CD4-positive, alpha-beta T cell treated with Interleukin-1 beta for 1 hour (primary cell): Measurements from ENCODE around the gene ERBB4.
"Not testable (repeated sequence)": the region's sequence is repeated elsewhere in the genome, so short reads cannot be mapped to it uniquely, and the experiment has no call there.

Experiments
- DNase-seq, 2 donors: peaks; one replicate each; pipeline ENCODE4 v3.0.0-alpha.2; 2020 to 2022

ERBB4 gene

DNA sequence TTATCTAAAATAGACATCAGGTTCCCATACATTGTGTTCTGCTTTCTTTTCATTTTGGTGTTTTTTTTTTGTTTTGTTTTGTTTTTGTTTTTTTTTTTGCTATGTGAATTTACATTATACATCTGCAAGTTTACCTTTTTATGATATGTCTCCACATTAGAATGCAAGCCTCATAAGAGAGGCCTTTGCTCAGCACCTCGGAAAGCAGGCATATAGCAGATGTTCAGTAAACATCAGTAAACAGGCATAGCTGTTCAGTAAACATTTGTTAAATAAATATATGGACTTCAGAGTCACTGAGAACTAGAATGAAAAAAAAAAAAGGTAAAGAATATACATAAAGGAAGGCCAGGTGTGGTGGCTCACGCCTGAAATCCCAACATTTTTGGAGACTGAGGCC lies 405.3 kb downstream of the ERBB4 start:
- no peak for DNase-seq

DNA sequence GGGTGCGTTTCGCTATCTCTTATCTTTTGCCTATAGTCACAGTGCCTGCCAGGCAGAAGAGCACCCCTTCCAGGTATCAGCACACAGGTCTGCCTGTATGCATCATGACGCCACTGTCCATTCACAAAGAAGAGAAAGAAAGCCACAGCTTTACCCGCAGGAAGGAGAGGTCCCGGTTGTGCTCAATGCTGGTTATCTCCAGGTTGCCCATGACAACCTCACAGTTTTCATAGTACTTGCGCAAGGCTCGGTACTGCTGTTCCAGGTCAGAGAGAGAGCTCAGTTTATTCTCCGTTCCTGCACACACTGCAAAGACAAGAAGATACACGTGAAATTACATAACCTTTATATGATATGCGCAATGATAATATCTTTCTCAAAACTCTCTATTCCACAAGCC lies 414.0 kb downstream of the ERBB4 start:
- DNase-seq = no peak

DNA sequence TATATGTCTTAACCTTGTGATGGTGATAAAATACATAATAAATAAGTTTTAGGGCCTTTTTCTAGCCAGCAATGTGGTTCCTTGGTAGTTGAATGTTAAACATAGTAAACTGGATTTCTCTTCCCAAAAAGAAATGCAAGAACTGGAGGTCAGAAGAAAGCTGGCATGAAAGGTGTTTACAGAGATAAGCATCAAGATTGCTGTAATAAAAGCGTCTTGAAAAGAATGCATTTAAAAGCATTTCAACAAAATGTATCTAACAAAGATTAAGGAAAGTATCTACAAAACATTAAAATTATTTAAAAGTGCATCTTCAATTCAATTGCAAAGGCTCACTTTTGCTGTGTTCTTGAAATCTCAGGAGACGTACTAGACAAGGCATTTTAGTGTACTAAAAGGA lies 419.0 kb downstream of the ERBB4 start:
- DNase-seq = no peak

DNA sequence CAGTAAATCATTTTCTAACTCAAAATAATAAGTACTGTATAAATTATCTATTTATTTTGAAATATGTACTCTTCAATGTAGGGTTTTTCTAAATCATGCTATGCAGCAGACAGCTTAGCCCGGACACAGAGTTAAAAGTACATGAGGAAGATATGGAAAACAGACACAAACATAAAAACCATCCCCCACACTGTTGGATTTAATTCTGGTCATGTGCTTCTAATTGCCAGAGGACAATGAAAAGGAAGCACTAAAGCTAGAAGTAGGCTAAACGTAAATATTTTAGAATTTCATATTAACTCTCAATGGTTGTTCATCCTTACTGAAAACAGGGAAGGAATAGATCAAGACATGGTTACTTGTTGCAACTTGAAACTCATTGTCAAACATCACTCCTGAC lies 420.7 kb downstream of the ERBB4 start:
- DNase-seq = no peak

DNA sequence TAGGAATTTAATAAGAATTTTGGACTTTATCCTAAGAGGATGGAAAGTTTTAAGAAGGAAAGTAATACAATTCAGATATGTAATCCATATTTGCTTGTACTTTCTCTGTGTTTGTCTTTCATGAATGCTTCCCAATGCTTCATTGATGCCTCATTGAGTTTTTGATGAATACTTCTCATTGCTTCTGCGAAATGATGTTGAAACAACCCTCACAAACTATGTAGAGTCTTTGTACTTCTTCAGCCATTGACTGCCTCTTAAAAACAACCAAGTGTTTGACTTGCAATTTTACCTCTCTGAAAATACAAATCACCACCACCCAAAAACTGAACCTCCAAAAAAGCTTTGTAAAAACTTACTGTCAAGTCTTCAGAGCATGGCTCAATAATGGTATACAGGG lies 424.1 kb downstream of the ERBB4 start:
- DNase-seq = no peak

DNA sequence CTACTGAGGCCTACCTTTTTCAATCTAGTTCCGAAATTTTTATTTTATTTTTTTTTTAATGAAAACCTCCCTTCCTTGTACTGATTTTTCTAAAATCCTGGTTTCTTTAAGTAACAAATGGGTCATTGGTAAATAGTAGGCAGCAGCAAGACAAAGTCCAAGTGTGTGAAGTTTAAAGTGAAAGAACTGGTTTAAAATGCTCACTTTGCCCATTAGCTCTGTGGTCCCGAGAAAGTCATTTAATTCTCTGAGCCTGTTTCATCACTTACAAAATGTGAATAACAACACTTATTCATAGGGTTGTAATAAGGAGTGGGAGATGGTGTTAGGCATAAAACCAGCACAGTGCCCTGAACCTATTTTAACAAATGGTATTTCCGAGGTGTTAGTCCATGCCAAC lies 426.2 kb downstream of the ERBB4 start:
- no peak for DNase-seq

DNA sequence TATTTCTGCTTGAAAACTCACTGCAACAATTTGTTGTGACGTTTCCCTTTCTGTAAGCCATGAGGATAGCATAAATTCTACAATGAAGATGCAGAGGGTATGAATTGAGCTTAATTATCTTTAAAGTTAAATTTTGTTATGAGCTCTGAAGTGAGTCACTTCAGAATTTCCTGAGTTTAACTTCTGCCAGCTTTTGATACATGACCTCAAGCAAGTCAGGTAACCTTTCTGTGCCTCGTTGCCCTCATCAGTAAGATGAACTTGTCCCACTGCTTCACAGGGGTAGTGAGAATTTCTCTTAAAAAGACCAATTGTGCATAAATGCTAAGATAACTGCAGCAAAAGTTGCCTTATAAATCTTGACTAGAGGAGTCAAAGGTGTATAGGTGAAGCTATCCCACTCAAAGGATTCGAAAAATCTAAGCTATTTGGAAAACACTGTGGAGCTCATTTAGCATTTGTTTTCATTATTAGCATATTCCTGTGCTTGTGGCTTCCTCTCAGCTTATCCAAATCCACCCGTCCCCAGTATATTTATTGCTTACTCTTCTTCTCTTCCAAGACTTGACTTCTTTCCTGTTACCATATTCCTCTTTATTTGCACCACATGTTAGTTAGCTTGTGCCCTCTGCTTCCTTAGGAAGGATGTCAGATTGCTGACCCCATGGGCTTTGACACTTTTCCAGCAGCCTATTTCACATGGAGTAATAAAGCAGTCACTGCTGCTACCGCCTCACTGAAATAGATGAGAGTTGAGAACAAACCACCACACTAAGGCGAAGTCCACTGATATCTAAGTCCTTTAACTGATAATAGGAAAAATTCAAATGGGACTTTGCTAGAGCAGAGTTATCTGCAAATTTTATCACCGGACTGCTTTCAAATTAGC lies 428.6 kb downstream of the ERBB4 start:
- no peak for DNase-seq

DNA sequence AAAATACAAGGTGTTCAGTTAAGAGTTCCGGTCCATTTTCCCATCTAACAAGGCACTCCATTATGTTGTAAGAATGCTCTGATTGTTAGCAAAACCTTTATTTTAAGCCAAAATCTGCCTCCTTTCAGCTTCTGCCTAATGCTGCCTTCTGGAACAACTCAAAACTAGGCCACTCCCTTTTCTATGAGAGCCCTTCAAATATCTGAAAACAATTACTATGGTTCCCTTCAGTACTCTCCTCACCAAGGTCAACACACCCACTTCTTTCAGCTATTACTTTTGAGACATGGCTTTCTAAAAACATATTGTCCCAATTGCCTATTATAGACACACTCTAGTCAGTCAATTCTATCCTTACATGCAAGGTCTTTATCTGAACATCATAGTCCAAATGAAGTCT lies 429.4 kb downstream of the ERBB4 start:
- DNase-seq = no peak

DNA sequence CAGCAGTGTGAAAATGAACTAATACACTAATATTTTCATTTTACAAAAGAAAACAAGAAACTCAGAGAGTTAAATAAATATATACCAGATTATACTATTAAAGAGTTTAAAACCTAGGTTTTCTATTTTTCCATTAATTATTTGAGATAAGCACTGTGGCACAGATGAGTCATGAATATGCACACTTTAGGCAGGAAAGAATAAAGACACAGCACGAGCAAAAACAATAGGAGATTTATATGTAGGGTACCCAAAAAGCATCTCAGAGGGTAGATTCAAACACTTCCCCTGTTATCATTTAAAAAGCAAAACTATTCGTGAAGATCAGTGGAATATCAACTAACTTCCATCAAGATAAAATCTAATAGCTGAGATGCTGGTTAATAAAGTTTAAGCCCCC lies 430.6 kb downstream of the ERBB4 start:
- no peak for DNase-seq

DNA sequence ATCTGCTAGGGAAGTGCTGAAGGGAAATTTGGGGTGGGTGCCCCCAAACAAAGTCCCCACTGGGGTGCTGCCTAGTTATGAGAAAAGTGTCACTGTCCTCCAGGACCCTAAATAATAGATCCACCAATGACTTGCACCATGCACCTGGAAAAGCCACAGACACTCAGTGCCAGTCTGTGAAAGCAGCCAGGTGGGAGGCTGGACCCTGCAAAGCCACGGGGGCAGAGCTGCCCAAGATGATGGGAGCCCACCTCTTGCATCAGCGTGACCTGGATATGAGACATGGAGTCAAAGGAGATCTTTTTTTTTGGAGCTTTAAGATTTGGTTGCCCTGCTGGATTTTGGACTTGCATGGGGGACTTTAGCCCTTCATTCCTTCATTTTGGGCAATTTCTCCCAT lies 431.6 kb downstream of the ERBB4 start:
- no peak for DNase-seq

DNA sequence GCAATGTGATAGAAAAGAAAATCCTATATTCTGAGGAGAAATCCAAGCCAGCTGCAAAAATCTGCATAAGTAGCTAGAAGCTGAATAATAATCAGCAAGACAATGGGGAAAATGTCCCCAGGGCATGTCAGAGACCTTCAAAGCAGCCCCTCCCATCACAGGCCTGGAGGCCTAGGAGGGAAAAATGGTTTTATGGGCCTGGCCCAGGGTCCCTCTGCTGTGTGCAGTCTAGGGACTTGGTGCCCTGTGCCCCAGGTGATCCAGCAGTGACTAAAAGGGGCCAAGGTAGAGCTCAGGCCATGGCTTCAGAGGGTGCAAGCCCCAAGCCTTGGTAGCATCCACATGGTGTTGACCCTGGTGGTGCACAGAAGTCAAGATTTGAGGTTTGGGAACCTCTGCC lies 432.1 kb downstream of the ERBB4 start:
- DNase-seq = not testable (repeated sequence)

DNA sequence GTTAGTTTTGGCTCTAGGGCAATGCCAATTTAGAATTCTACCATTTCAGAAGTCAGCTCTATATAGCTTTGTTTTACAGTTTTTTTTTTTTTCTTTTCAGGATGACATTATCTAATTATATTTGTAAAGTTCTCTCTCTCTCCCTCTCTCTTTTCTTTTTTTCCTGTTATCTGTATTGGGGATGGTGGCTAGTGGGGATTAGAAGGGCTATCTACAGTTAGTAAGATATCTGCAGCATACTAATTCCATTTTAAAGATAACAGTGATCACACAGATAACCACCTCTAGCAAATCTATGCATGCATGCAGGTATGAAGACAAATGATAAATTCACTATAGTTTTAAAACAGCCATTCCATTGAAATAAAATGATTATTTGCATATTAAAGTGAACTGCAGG lies 438.9 kb downstream of the ERBB4 start:
- DNase-seq = no peak

DNA sequence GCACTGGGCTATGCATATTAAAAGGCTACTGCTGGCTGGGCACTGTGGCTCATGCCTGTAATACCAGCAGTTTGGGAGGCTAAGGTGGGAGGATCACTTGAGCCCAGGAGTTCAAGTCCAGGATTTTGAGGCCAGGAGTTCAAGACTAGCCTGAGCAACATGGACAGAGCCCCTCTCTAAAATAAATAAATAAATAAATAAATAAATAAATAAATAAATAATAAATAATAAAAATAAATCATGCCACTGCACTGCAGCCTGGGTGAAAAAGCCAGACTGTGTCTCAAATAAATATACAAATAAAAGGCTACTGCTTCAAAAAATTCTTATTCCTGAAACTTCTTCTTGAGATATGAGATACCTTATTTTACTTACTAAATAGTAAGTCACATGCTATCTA lies 439.6 kb downstream of the ERBB4 start:
- DNase-seq = no peak

DNA sequence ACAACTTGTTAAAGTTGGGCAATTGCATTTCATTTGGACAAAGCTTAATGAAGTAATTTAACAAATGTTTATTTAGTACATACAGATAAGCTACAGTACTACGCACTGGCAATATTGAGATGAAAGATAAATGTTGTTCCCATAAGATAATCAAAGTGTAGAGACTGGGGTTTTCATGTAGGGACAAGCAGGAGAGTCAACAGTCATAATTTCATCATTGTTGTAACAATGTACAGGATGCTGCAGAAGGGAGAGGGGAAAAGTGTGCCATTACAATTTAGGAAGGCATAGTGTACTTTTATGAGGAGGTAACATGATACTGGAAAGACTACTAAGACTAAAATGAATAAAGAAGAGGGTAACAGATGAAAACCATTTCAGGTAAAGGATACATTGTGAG lies 441.6 kb downstream of the ERBB4 start:
- DNase-seq = no peak

DNA sequence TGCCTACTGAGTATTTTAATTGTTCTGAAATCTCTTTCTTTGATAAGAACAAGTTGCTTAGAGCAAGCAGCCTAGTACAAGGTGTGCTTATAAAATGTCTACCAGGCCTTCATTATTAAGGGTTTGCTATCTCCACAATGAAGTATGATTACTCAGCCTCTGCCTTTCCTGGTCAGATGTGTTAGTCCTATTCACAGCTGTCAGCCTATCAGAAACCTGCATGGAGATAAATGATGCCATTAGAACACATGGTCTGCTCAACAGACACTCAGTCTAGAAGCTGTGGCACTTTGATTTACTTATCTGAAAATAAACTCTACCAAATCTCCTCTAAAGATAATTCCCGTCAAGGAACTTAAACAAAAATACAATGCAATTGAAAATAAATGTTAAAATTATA lies 448.7 kb downstream of the ERBB4 start:
- DNase-seq = no peak

DNA sequence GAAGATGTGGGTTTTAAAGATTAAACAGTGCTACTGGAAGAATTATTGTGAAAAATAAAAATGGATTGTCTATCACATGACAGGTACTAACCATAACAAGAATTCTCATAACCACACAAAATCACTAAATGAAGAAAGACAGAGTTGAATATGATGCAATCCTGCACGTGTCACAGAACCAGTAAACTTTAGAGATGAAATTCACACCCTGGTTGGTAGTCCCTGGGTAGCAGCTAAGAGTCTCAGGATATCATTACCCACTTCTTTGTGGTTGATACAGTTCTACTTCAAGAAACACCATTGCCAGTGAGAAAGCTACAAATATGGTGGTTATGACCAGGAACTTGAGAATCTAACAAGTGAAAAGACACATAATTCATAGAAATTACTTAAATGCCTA lies 450.2 kb downstream of the ERBB4 start:
- no peak for DNase-seq

DNA sequence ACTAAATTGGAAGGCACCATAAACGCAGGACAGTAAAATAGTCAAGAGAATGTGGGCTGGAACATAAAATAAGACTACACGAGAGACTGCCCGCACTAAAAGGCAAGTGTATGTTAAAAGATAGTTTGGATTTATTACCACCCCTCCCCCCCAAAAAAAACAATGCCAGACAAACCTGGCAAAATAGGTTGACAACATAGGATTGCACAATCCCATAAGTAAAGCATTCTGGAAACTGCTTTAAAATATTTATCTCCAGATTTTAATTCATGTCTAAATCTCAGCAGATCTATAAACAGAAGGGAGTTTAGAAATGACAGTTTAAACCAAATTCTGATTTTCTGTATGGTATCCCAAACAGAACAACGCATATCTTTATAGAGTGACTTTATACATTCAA lies 455.1 kb downstream of the ERBB4 start:
- DNase-seq = no peak

DNA sequence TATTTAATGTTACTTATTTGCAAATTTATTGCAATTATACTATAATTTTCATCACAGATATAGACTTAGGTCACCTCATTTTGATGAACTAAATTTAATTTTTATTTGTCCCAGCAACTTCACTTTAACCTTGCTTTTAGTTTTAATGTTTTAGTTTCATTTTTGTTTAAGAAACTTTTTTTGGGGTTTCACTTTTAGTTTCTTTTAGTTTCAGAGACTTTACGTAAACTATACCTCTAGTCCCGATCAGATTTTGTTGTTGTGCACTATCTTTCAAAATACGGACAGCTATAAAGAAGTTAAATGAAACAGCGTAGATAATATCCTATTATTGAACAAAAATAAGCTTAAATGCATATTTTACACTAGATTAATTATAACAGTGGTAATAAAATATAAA lies 460.5 kb downstream of the ERBB4 start:
- DNase-seq = no peak

DNA sequence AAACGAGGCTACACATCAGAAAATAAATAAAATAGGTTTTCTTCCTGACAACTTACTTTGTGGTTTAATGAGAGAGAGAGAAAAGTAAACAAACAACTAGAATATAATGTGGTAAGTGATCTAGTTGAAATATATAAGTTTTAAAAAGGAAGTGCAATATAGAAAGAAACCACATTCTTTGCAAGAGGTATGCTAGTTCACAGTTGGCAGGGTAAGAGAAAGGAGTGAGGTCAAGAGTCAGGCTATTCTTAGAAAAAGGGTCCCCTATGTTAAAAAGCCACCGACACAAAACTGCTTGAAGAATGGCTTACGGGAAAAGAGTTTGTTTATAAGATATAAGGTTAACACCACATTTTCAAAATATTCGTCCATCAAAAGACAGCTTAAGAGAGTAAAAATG lies 462.1 kb downstream of the ERBB4 start:
- DNase-seq = no peak

DNA sequence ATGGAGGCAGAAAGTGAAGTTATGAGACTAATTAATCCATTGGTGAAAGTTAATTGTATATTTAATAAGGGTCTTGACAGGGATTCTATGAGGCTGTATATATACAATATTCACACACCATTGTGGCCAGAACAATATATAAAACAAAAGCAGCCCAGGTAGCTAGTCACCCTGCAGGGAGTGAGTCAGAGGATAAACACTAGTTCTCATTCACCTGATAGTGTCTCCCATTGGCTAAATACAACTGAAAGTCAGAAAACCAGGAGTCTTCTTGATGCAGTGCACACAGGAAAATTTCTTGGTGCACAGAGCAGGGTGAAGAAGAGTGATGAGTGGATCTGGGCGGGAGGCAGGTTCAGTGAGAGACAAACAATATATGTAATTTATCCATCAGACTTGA lies 465.2 kb downstream of the ERBB4 start:
- DNase-seq = no peak

DNA sequence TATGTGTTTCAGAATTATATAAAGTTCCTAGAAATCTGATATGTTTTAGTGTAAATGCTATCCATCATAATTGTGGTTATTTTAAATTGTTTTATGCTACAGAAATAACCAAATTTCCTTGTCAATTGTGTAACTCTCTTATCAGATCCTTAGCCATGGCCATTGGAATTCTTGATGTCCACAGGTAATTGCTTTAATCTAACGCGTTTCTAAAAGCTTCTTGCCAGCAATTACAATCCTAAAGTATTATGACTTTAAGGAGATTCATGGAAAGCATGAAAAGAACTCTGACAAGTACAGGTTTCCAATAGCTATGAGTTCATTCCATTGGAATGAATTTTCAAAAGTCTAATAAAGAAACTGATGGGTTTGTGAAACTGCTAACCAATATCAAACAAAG lies 472.1 kb downstream of the ERBB4 start:
- DNase-seq = no peak

DNA sequence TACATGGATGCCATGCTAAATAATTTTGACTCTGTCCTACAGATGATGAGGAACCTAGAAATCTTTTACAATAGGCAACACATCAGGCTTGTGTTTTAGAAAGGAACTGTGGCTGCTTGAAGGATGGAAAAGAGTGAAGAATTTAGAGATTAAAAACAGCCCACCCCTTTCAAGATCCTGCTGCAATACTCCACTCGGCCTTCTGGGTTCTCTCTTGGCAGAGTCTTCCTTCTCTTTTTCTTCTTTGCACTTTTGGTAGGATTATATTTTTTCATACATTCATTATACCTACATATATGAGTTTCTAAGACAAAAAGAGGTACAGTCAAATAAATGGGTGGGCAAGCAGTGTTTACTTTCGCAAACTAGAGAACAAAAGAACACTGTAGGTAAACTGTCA lies 474.3 kb downstream of the ERBB4 start:
- no peak for DNase-seq

DNA sequence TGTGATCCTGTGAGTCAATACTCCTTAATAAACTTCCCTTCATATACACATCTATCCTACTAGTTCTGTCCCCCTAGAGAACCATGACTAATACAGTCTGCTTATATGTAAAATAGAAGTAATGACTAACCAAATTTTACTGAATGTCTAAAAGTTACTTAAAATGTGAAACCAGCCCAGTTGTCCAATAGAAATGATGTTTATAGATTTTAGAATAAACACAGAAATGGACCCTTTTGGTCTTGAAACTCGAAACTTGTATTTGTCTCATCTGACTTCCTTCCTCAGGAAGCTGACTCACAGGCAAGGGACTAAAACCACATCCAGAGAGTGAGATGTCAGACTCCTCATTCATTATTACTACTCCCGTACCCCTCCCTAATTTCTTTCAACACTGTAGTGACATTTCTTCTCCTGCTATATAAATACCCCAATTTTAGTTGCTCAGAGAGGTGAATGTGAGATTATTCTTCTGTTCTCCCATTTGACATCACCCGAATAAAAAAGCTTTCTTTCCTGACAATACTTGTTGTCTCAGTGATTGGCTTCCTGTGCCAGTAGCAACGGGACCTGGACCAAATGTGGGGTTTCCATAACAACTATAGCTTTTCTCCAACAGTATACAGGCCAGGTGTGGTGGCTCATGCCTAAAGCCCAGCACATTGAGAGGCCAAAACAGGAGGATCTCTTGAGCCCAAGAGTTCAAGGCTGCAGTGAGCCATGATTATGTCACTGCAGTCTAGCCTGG lies 486.0 kb downstream of the ERBB4 start:
- DNase-seq = no peak

DNA sequence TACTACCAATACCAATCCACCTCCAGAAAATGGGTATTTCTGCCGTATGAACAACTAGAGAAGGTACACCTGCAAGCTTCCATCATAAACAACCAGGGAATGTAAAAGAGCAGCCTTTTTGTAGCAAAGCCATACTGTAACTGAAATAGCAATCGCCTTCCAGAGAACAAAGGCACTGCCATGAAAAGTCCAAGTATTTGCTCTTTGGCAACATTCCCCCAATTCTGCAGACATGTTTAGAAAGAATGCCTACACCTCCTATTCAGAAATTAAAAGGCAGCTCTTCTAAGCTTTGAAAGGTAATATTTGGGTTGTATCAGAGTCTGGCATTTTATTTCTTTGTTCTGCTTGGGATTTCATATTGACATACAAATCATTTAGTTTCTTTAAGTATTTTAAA lies 487.7 kb downstream of the ERBB4 start:
- DNase-seq = no peak

DNA sequence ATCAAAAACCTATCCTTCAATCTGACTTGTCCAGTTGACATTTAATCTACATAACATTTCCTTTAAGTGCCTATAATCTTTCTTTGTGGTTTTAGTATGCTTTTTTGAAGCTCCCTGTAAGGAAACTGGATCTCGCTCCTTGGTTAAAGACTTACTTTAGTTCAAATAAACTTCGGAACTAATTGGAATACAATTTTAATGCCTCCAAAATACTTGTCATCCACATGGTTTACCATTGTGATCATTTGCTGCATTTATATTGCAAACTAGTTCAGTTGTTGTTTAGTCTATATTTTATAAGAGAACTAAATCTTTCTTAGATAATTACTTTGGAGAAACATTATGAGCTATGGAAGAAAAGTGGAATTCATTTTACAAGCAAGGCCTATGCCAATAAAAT lies 496.0 kb downstream of the ERBB4 start:
- DNase-seq = no peak
